RWPE2 (cell line): ENCODE results near the gene SH3PXD2A.
A peak's percentile ranks its signal among the peaks of the same experiment; 100 is the strongest.

Experiments used
- ATAC-seq: fragments of 200-7000 bp; cut with Tn5 transposase; 3 replicates; pipeline ENCODE4 v1.9.1; 2021; ENCODE audit warnings: low read depth
- DNase-seq: peaks from one replicate; pipeline ENCODE4 v3.0.0-alpha.2; 2020; ENCODE audit warnings: low spot score
- H3K27ac ChIP-seq: fragments of 450-650 bp; 2 replicates; pipeline ENCODE4 v1.5.1; 2017; ENCODE audit warnings: mild to moderate bottlenecking; ENCODE audit not compliant: poor library complexity, severe bottlenecking
- H3K27me3 ChIP-seq: fragments of 250-450 bp; sonication (Bioruptor Pico); 2 replicates; pipeline ENCODE4 v1.5.1; 2021; ENCODE audit warnings: mild to moderate bottlenecking, moderate library complexity; ENCODE audit not compliant: insufficient read depth, poor library complexity, severe bottlenecking
- H3K36me3 ChIP-seq: fragments of 250-450 bp; sonication (Bioruptor Pico); 2 replicates; pipeline ENCODE4 v1.5.1; 2020; ENCODE audit warnings: low read depth, mild to moderate bottlenecking, moderate library complexity
- H3K4me1 ChIP-seq: fragments of 250-450 bp; sonication (Bioruptor Pico); 2 replicates; pipeline ENCODE4 v1.5.1; 2021; ENCODE audit warnings: mild to moderate bottlenecking, moderate library complexity; ENCODE audit not compliant: insufficient read depth, poor library complexity, severe bottlenecking
- H3K4me3 ChIP-seq: fragments of 250-450 bp; sonication (Bioruptor Pico); 2 replicates; pipeline ENCODE4 v1.5.1; 2021; ENCODE audit warnings: mild to moderate bottlenecking, moderate library complexity; ENCODE audit not compliant: severe bottlenecking
- H3K9me3 ChIP-seq: fragments of 250-450 bp; sonication (Bioruptor Pico); 2 replicates; pipeline ENCODE4 v1.5.1; 2021; ENCODE audit warnings: mild to moderate bottlenecking, moderate library complexity; ENCODE audit not compliant: severe bottlenecking
- TF ChIP-seq, protein P1 (sequence below): fragments of 450-650 bp; IDR thresholded peaks from one replicate; pipeline ENCODE4 v1.5.1; 2017; ENCODE audit warnings: mild to moderate bottlenecking, moderate library complexity; ENCODE audit not compliant: poor library complexity, severe bottlenecking

Gene SH3PXD2A

DNA sequence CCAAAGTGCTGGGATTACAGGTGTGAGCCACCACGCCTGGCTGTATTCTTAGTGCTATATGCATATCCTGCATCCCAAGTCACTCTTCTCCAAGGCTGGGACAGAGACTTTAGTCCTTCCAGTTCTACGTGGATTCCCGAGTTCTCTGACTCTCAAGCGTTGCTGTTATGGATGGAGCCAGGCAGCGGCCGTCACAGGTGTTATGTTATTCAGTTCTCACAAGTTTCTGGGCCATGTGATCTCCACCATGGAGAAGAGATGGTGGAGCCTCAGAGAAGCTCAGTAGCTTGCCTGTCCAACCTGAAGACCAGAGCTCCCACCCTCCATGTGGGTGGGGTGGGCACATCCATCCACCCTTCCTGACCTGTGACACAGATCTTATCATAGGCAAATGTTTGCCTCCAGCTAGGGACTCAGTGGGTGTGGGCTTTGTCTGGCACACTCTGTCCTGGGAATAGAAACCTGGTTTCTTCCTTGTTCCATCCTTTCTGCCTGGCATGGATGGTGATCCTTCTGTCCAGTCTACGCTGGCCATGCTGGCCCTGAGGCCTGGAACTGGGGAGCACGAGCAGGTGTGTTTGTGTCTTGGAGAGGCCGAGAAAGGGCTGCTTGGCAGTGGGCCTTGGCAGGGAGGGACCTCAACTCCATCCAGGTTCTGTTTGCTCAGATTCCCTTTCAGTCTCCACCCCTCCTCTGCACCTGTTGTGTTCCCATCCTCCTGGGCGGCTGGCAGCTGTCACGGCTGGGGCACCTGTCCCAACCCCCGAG, 306.6 kb downstream of the SH3PXD2A start:
- H3K4me3 ChIP-seq = no peak overlapping the region
- ATAC-seq (no peak), DNase-seq (peak; percentile 39)

DNA sequence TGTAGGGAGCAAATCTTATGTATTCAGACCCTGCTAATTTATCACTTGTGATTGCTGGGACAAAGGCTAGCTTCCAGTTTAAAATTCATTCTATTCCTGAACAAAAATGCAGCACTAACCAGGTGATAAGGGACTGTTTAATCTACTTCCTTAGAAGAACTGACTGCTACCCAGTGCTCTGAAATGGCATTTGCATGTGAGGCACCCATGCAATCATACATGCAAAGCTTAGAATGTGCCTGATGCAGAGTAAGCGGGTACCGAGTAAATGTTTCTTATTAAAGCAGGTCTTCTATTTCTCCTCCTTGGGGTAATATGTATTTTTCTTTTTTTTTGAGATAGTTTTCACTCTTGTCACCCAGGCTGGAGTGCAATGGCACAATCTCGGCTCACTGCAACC, 307.4 kb downstream of the SH3PXD2A start:
- Histone ChIP-seq H3K36me3 (no peaks in the 10 kb centered on the region), H3K27me3 (no peaks in the 10 kb centered on the region), H3K9me3 (no peaks in the 10 kb centered on the region), H3K4me1 (no peaks in the 10 kb centered on the region), H3K27ac (no peak overlapping the region), H3K4me3 (no peak overlapping the region)
- TF ChIP-seq, protein P1, sequence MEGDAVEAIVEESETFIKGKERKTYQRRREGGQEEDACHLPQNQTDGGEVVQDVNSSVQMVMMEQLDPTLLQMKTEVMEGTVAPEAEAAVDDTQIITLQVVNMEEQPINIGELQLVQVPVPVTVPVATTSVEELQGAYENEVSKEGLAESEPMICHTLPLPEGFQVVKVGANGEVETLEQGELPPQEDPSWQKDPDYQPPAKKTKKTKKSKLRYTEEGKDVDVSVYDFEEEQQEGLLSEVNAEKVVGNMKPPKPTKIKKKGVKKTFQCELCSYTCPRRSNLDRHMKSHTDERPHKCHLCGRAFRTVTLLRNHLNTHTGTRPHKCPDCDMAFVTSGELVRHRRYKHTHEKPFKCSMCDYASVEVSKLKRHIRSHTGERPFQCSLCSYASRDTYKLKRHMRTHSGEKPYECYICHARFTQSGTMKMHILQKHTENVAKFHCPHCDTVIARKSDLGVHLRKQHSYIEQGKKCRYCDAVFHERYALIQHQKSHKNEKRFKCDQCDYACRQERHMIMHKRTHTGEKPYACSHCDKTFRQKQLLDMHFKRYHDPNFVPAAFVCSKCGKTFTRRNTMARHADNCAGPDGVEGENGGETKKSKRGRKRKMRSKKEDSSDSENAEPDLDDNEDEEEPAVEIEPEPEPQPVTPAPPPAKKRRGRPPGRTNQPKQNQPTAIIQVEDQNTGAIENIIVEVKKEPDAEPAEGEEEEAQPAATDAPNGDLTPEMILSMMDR = no peak
- no peak for ATAC-seq
- DNase-seq = peak; percentile 2

More for the DNA sequence above, 306.6 kb downstream of the SH3PXD2A start:
- H3K36me3 ChIP-seq = no peaks in the 10 kb centered on the region
- H3K27ac ChIP-seq = no peak overlapping the region
- H3K4me1 ChIP-seq = no peaks in the 10 kb centered on the region
- H3K27me3 ChIP-seq = no peaks in the 10 kb centered on the region
- H3K9me3 ChIP-seq = no peaks in the 10 kb centered on the region
- TF ChIP-seq, protein P1 = no peak

DNA sequence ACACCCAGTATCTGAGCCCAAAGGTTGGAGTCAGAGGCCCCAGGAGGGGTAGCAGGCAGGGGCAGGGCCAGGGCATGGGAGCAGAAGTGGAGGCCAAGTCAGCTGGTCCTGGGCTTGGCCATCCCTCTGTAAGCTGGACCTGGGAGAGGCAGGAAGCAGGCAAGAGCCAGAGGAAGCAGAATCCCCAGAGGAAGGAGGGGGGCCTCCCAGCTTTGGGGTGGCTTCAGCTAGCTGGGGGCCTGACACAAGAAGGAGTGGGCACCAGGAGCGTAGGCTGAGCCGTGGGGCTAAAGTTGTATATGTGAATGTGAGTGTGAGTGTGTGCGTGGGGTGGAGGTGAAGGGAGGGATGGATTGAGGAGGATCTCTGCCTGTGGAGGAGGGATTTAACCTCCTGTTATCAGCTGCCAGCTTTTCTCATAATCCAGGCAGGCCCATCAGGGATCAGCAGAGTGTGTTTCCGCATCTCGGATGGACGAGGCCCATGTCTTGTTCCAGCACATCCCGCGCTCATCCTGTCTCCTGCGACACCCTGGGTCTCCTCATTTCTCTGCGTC, 307.9 kb downstream of the SH3PXD2A start:
- ATAC-seq (no peak), DNase-seq (peak; percentile 48)
- TF ChIP-seq, protein P1 = no peak
- H3K9me3 ChIP-seq = no peaks in the 10 kb centered on the region
- H3K27ac ChIP-seq = no peak overlapping the region
- no peak overlapping the region for H3K4me3 ChIP-seq
- no peaks in the 10 kb centered on the region for H3K36me3 ChIP-seq
- H3K4me1 ChIP-seq = no peaks in the 10 kb centered on the region
- no peaks in the 10 kb centered on the region for H3K27me3 ChIP-seq

DNA sequence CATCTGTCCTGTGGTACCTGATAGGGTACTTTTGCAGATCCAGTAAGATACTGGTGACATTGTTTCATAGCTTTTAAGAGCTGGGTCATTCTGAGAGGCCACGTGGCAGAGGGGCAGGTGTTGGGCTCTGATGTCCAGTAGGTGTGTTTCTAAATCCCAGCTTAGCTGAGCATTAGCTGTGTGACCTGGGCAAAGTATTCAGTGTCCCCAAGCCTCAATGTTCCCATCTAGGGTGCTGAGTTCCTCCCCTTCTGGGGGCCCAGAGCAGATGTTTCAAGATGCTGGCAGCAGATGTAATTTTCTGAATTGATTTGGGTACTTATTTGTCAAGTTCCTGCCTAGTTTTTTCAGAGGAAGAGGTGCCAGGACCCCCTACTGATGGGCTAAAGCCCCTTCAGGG, 309.0 kb downstream of the SH3PXD2A start:
- Histone ChIP-seq H3K9me3 (no peaks in the 10 kb centered on the region), H3K27me3 (no peaks in the 10 kb centered on the region), H3K36me3 (no peaks in the 10 kb centered on the region), H3K4me1 (no peaks in the 10 kb centered on the region), H3K27ac (no peak overlapping the region), H3K4me3 (no peak overlapping the region)
- no peak for ATAC-seq
- DNase-seq = peak; percentile 11
- TF ChIP-seq, protein P1 = no peak

DNA sequence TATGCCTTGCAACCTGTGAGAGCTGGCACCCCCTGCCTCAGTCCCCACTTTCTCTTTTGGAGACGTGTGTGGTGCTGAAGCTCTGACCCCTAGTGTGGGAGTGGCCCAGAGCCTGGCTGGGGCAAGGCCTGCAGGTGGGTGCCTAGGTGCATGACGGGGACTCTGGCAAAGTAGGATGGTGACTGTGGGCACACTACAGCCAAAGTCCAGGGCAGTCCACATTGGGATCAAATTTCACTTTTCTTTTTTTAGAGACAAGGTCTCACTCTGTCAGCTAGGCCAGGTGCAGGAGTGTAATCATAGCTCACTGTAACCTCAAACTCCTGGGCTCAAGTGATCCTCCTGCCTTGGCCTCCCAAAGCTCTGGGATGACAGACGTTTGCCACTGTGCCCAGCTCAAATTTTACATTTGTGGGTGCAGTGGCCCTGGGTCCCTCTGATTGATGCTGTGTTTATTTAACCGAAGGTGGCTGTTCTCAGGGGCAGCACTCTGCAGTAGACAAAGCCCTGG, 309.6 kb downstream of the SH3PXD2A start:
- no peak for DNase-seq

More for the DNA sequence above, 309.6 kb downstream of the SH3PXD2A start:
- TF ChIP-seq, protein P1 = no peak
- Histone ChIP-seq H3K4me3 (no peak overlapping the region), H3K27ac (no peak overlapping the region), H3K9me3 (no peaks in the 10 kb centered on the region), H3K36me3 (no peaks in the 10 kb centered on the region), H3K4me1 (no peaks in the 10 kb centered on the region), H3K27me3 (no peaks in the 10 kb centered on the region)
- ATAC-seq = no peak
